HG03066 (cell line): ENCODE data around the gene SGK1.
"Not testable (repeated sequence)": the region's sequence is repeated elsewhere in the genome, so short reads cannot be mapped to it uniquely, and the experiment has no call there.

Source experiments
- ATAC-seq: cut with Tn5 transposase; IDR thresholded peaks from one replicate; pipeline ENCODE4 v1.9.1; 2021; ENCODE audit warnings: low read depth; ENCODE audit not compliant: unreplicated experiment

SGK1 gene

DNA sequence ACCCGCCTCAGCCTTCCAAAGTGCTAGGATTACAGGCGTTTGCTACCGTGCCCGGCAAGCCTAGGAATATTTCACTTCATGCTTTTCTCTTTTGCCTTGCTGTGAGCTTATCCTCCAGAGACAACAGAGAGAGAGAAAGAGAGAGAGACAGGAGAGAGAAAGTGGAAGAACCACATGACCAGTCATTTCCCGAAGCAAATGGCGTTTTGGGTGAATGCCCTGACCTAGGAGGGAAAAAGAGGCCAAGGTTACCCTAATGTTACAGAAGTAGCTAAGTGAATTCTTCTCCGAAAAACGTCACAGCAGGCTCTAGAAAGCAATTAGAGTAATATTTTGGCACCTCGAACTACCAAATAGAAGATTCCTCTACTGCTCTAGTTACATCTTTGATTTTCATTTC lies 9.1 kb downstream of the SGK1 start:
- ATAC-seq = no peak

DNA sequence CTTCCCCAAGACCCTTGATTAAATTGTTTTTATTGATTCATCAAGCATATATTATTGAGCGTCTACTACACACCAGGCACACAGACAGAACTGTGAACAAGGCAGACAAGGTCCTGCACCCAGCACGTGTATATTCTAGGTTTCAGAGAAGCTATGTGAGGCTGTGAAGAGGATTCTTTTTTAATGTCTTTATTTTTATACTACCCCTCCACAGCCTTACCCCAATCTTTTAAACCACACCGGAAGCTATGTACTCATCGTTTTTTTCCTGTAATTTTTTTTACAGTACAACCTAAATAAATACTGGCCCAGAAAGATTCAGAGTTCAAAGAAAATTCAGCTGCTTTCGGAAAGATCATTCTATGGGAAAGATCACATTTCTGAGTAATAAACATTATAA lies 10.0 kb downstream of the SGK1 start:
- ATAC-seq = no peak

DNA sequence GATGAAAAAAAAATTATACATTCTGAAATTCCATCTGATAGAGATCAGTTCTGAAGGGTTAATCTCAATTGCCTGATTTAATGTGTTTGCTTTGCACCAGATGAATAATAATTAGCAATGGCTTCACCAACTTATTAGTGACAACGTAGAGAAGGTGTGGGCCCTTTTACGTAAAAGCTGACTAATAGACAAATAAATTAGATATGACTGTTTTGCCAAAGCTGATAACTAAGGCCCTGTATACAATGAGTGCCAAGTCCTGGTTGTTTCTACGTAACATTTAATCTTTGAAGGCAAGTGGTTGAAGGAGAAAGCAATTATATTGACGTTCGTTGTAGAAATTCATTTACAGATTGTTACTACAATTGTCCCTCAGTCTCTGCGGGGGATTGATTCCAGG lies 10.8 kb downstream of the SGK1 start:
- ATAC-seq = no peak

DNA sequence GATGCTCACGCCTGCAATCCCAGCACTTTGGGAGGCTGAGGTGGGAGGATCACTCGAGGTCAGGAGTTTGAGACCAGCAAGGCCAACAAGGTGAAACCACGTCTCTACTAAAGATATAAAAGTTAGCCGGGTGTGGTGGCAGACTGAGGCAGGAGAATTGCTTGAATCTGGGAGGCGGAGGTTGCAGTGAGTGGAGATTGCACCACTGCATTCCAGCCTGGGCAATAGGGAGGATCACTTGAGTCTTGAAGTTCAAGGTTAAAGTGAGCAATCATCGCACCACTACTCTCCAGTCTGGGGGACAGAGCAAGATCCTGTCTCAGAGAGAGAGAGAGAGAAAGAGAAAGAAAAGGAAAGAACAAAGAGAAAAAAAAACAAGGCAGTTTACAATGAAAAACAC lies 13.5 kb downstream of the SGK1 start:
- ATAC-seq = not testable (repeated sequence)

DNA sequence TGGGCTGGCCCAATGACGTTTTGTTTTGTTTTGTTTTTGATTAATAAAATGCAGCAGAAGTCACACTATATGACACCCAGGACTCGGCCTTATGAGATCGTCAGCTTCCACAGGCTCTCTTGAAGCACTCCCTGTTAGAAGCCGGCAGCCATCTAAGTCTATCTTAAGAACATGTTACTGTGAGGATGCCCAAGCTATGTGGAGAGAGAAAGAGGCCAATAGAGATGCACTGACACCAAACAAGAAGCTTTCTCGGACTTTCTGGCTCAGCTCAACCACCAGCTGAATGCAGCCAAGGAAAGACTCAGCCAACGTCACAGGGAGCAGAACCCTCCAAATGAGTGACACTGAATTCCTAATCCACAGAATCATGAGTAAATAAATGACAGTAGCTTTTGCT lies 14.0 kb downstream of the SGK1 start:
- no peak for ATAC-seq

DNA sequence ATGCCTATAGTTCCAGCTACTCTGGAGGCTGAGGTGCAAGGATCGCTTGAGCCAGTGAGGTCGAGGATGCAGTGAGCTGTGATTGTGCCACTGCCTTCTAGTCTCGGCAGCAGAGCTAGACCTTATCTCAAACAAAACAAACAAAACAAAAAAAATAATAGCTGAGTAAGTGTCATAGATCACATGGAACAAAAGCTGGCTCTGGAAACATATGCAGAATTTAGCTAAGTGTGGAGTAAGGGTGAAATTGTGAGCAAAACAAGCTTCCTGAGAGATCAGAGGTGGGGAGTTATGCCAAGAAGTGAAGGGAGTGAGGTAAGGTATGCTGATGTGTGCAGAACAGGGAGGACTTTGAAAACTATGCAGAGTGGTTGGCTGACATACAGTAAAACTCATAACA lies 18.7 kb downstream of the SGK1 start:
- no peak for ATAC-seq

DNA sequence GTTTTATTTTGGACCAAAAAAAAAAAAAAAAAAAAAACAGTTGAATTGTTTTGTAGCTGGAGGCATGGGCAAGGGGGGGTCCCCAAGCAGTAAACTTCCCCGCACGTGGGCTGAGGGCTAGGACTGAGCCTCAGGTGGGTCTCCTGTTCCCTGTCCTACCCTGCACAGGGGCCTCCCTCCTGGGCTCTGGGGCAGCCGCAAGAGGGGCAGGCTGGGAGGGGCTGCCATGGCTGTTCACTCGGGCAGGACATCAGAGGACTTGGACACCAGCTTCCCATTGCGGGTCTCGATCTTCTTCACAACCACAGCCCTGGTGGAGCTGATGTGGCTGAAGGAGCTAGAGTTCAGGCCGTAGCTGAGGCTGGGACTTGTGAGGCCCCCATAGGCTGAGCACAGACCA lies 21.1 kb downstream of the SGK1 start:
- no peak for ATAC-seq

DNA sequence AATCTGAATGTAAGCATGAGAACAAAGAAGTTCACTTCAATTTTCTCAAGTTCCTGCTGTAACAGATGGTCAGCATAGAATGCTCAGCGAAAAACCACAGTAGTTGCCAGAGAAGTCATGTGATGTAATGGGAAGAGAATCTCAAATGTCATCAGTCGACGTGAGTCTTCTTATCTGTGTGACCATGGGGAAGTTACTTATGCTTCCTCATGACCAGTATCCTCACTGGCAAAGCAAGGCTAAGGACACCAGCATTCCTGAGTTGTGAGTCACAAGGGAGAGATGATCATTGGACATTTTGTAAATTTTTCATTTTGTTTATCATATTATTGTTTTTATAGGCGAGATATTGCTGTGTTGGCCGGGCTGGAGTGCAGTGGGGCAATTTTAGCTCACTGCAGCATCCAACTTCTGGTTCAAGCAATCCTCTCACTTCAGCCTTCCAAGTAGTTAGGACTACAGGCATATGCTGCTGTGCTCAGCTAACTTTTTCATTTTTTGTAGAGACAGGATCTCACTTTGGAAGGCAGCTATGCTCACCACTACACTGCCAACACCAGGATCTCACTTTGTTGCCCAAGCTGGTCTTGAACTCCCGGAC lies 21.9 kb downstream of the SGK1 start:
- ATAC-seq = peak; percentile 74

DNA sequence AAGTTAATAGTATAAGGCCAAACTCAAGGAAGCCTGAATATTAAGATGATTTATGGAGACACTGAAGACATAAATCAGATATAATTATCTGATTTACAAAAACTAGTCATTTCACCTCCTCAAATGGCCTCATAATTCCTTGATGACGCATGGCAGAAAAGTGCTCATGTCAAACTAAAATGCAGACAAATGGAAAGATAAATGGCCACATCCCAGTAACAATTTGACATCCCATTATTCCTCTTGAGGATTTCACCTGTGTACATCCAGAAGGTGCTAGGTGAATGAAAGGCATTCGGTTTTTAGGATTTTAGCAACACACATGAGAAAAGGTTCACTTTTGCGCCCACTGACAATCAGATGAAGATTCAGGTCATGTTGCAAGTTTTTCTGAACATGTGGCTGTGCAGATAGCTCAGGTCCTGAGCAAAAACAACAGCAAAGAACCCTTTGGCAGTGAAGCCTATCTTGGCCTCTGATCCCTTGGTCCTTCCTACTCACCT lies 24.2 kb downstream of the SGK1 start:
- no peak for ATAC-seq

DNA sequence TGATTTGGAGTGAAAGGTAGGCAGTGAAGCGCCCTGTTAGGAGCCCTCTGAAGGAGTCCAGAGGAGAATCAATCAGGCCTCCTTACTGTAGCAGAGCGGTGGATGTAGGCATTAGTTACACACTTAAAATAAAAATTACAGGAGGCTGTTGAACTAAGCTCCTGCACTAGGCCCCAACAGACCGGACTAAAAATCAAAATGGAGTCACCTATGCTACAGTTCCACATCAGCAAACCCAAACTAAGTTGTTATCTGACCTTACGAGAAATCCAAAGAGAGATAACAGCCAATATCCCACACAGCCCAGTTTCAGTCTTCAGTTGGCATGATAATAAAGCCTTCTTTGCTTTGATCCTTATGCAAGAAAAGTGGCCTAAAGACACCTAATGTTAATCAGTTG lies 26.8 kb downstream of the SGK1 start:
- no peak for ATAC-seq

DNA sequence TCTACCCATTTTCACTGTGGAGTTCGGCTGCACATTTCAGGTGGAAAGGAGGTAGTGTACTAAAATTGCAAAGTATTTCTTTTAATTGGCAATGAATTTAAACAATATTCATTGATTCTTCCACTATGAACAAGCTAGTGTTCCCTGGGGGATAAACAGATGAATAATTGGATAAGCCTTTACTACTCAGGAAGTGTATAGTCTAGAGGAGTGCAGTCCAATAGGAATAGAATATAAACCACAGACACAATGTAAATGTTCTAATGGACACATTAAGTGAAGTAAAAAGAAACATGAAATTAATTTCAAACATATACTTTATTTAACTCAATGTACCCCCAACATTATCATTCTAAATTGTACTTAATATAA lies 28.7 kb downstream of the SGK1 start:
- no peak for ATAC-seq

DNA sequence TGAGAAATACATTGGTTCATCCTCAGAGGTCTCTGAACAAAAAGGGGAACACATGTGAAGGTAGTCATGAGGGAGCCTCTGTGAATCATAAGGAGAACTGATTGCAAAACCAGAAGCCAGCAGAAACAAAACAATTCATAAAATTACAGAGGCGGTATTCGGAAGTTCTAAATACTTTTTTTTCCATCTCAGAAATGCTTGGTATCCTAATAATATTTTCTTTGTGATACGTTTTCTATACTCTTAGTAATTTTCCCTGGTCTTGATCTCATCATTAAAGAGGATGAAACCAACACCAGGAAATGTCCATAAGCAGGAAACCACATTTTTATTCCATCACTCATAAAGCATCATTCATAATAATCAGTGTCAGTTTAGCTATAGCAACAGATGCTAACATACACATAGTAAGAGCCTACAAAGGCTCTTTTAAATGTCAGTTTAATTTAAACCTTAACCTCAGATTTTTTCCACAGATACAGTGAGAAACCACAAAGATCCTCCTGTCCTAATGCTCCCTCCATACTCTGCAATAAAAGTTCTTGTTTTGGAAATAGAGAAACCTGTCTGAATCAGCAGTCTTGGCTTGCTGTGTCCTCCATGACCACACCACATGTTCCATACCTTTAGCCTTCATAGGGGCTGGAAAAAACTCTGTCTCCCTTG lies 29.2 kb downstream of the SGK1 start:
- no peak for ATAC-seq

DNA sequence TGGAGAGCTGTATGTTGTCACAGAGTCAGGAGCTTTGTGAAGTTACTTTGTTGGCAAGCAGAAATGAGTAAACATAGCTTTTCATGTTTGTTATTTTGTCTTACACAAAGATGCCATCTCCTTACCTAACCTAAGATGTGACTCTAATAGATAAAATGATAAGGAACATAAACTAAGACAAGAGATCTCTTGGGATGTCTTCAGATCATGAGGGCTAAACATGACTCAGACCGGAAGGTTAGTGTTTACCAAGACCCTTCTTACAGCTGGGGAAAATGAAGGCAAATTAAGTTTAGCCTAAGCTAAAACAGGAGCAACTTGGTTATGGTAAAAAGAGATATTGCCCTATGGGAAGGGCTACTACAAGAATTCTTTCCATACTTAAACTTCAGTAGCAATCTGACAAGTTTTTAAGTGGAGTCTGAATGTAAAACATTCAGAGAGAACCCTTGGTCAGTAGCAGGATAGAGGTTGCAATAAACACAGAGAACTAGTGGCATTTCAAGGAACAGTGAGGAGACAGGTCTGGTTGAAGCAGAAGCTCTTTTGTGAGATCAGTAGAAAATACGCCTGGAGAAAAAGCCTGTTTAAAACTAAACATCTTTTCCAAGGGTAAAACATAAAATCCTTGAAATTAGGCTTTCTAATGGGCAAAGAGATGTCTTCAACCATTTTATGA lies 29.9 kb downstream of the SGK1 start:
- no peak for ATAC-seq

DNA sequence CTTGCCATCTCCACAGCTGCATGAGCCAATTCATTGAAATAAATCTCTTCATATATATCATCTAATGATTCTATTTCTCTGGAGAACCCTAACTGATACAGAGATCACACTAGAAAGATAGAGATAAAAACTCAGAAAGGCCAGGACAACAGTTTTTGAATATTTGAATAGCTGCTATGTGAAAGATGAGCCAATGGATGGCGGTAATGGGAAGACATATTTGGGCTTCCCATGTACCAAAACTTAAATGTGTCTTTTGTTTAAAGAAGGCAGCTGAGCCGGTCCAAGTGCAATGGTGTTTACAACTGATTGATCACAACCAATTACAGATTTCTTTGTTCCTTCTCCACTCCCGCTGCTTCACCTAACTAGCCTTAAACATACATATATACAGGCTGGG lies 35.1 kb downstream of the SGK1 start:
- no peak for ATAC-seq

DNA sequence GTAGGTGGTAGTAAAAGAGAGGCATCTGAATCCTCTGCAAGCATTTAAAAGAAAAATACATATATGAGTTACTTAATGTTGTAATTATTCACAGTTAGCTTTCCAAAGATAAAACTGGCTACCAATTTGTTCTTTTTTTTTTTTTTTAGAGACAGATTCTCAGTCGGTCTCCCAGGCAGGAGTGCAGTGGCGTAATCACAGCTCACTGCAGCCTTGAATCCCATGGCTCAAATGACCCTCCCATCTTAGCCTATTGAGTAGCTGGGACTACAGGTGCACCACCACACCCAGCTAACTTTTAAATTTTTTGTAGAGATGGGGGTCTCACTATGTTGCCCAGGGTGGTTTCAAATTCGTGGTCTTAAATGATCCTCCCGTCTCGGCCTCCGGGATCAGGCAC lies 36.5 kb downstream of the SGK1 start:
- ATAC-seq = no peak

DNA sequence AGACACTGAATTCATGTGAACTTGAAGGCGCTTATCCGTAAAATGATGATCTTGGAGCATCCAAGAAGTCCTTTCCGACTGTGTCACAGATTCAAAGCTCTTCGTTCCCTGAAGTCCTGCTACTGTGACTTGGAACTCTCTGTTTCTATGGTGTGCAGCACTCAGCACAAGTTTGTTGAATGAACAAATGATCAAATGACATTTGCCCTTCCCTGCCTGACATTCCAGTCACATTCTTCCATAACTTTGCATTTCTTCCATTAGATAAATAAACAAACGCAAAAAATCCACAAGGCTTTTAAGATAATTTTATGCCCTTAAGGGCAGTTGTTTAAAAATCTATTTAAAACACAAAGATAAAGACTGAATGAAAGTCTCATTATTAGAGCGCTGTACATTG lies 39.9 kb downstream of the SGK1 start:
- ATAC-seq = no peak

DNA sequence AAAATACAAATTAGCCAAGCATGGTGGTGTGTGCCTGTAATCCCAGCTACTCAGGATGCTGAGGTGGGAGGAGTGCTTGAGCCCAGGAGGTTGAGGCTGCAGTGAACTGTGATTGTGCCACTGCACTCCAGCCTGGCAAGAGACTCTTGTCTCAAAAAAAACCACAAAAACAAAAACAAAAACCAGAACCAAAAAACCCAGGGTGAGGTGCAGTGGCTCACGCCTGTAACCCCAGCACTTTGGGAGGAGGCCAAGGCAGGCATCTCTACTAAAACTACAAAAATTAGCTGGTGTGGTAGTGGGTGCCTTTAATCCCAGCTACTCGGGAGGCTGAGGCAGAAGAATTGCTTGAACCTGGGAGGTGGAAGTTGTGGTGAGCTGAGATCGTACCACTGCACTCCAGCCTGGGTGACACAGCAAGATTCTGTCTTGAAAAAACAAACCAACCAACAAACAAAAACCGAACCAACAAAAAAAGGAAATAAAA lies 41.0 kb downstream of the SGK1 start:
- not testable (repeated sequence) for ATAC-seq

DNA sequence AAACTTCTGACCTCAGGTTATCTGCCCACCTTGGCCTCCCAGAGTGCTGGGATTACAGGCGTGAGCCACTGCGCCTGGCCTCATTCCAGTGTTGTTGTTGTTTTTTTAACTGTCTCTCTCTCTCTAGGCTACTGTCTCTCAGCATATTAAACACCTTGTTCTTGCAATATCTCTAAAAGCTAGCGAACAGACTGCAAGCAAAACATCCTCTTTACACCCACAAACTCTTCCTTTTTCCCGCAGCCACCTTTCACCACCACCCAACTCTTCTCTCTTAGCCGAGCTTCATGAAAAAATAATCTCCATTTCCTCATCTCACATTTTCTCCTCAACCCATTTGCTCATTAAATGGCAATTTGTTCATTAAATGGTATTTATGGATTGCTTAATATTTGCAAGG lies 45.5 kb downstream of the SGK1 start:
- ATAC-seq = no peak

DNA sequence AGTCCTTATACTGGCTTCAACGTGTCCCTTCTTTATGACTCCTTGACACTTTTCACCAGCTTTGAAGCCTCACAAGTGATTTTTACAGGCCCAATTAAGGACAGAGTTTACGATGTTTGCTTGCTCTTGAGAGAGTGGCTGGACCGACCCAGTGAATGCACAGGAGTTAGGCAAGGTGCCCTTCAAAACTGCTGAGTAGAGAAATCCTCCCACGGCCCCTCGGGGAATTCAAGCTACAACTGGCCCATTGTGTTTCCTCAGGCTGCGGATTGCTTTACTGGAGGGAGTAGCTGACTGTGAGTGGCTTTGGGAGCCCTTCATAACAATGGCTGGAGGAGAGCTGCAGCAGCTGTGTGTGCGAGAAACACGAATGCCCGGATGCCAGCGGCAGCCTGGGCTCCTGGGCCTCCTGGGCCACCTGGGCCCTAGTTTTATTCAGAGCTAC lies 50.0 kb downstream of the SGK1 start:
- ATAC-seq = no peak

DNA sequence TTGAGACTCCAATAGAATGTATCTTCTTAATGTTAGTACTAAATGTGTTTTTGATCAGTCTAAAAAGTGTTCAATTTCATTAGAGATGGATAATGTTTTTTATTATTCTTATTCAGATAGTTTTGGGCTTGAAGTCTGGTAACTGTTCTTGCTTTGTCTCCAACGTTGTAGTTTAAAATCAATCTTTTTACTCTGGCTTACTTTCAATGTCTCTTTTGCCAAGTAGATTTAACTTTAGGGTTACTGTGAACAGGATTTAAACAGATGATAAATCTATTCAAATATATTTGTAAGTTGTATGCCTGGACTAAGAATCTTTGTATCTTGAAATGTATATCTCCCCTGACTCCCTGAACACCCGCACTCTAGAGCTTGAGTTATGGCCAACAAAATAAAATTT lies 51.1 kb downstream of the SGK1 start:
- no peak for ATAC-seq

DNA sequence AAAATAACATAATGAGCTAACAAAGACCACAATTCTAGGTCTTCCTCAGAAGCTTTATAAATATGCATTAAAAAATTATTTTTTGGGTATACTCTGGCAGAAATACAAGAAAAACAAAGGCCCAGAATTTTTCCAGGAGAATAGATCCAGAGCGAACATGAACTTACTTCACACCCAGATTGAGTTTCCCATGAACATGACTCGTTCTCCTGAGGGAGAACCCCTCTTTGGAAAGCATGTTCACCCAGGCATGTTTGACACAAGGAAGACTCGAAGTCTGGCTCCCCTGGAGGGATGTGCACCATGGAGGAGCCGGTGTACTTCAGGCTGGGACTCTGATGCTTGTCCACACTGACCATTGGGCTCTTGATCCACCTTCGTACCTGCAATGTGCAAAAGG lies 56.1 kb downstream of the SGK1 start:
- no peak for ATAC-seq

DNA sequence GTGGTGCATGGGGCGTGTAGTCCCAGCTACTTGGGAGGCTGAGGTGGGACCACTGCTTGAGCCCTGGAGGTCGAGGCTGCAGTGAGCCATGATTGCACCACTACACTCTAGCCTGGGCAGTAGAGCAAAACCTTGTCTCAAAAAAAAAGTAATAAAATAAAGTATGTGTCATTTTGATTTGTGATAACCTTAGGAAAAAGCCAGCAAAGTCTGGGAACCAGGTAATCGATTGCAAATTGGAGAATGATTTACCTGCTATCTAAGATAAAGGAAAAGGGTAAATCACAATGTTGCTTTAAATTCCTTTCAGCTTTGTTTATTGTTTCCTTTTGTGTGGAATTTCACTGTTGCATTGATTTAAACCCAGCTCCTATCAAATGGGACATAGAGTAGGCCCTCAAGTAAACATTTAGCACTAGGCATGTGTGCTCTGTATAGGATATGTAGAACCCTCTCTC lies 59.0 kb downstream of the SGK1 start:
- ATAC-seq = no peak
